K562 (cell line): ENCODE measurements around the gene SLC16A10. TPM values are rescaled to one million over a fixed set of nuclear protein-coding genes. Genes with fewer than 3 reads are reported as not detected.

Source experiments
- ATAC-seq: fragments of 200-7000 bp; cut with Tn5 transposase; 3 replicates; pipeline ENCODE4 v1.9.1; 2020; ENCODE audit warnings: moderate library complexity
- BruUV-seq: library from RNA; stranded (reverse); fragments of 400-500 nt; replicated peaks from 2 replicates; lab custom pipeline; 2021; lab: Mats Ljungman, UMichigan
- CTCF ChIA-PET: fragments of 300-600 bp; formaldehyde crosslinking; extraction: SDS; loops from one replicate; lab custom pipeline; 2021; ENCODE audit warnings: low intra/inter-chr PET ratio; lab: Yijun Ruan, JAX
- POLR2A ChIA-PET: fragments of 300-600, 350-650 bp; sonication (Branson Sonifier 250); formaldehyde crosslinking; extraction: SDS; loops from one replicate; lab custom pipeline; 2021; ENCODE audit warnings: antibody characterized with exemption, inconsistent platforms; lab: Yijun Ruan, JAX
- DNase-seq, 4 experiments: peaks; one replicate each; pipeline versions ENCODE4 v3.0.0 to v3.0.0-alpha.2; 2011 to 2018; ENCODE audit warnings: low spot score in 3 of 4, mixed read lengths in 3 of 4; ENCODE audit errors: extremely low read depth in 1 of 4
- FAIRE-seq: peaks from 2 replicates; lab custom pipeline; 2011; peaks lifted over from hg19 to GRCh38; lab: Jason Lieb, UNC
- H2AFZ ChIP-seq: 2 replicates; pipeline ENCODE4 v1.6.0; 2011; ENCODE audit warnings: low read depth, low read length, control low read depth, inconsistent platforms
- H3K27ac ChIP-seq: fragments of 200-600 bp; 3 replicates; pipeline ENCODE4 v1.8.0; 2011; ENCODE audit warnings: low read depth, mild to moderate bottlenecking, control low read depth, inconsistent platforms, low read length, moderate library complexity, mixed read lengths; ENCODE audit errors: extremely low read depth
- H3K27me3 ChIP-seq, 2 experiments: fragments of 300-600 bp in 1 of 2; 2 replicates in 1 of 2; 3 replicates in 1 of 2; pipeline versions ENCODE4 v1.6.0 to v1.8.0; 2011; ENCODE audit warnings: inconsistent platforms in 2 of 2, low read length in 2 of 2, mild to moderate bottlenecking in 1 of 2, mixed read lengths in 1 of 2, moderate library complexity in 1 of 2; ENCODE audit not compliant: control insufficient read depth in 2 of 2, insufficient read depth in 2 of 2
- H3K36me3 ChIP-seq: fragments of 300-600 bp; 3 replicates; pipeline ENCODE4 v1.8.0; 2011; ENCODE audit warnings: mild to moderate bottlenecking, low read length, inconsistent platforms; ENCODE audit not compliant: control insufficient read depth, insufficient read depth
- H3K4me1 ChIP-seq, 2 experiments: fragments of 200-600 bp in 1 of 2; replicated peaks in 1 of 2; 2 replicates in 1 of 2; 3 replicates in 1 of 2; pipeline versions ENCODE4 v1.5.1 to v1.8.0; 2011; ENCODE audit warnings: inconsistent platforms in 2 of 2, low read length in 2 of 2, mild to moderate bottlenecking in 1 of 2, mixed read lengths in 1 of 2, moderate library complexity in 1 of 2; ENCODE audit not compliant: control insufficient read depth in 2 of 2, insufficient read depth in 2 of 2
- H3K4me2 ChIP-seq: 2 replicates; pipeline ENCODE4 v1.6.1; 2011; ENCODE audit warnings: low read length, control low read depth, inconsistent platforms, mixed read lengths; ENCODE audit not compliant: insufficient read depth
- H3K4me3 ChIP-seq: fragments of 200-600 bp; sonication (generic), shearing (Covaris generic); 2 replicates; pipeline ENCODE4 v1.5.1; 2016; ENCODE audit warnings: control low read depth, inconsistent platforms
- H3K79me2 ChIP-seq: fragments of 200-600 bp; 3 replicates; pipeline ENCODE4 v1.8.0; 2011; ENCODE audit warnings: low read length, inconsistent platforms; ENCODE audit not compliant: control insufficient read depth, insufficient read depth
- H3K9ac ChIP-seq, 2 experiments: 2 replicates each; pipeline versions ENCODE4 v1.6.0 to v1.6.1; 2011; ENCODE audit warnings: low read depth in 2 of 2, low read length in 2 of 2, control low read depth in 1 of 2, inconsistent platforms in 1 of 2, mild to moderate bottlenecking in 1 of 2, mixed read lengths in 1 of 2; ENCODE audit not compliant: insufficient read depth in 1 of 2
- H3K9me1 ChIP-seq: one replicate; pipeline ENCODE4 v1.6.0; 2011; ENCODE audit warnings: inconsistent platforms, mild to moderate bottlenecking, low read length, moderate library complexity; ENCODE audit not compliant: control insufficient read depth, insufficient read depth
- H3K9me3 ChIP-seq: replicated peaks from 2 replicates; pipeline ENCODE4 v1.5.1; 2011; ENCODE audit warnings: low read depth, low read length, inconsistent platforms; ENCODE audit not compliant: control insufficient read depth, insufficient read depth
- H4K20me1 ChIP-seq: replicated peaks from 2 replicates; pipeline ENCODE4 v1.6.1; 2011; ENCODE audit warnings: low read length, inconsistent platforms, mixed read lengths; ENCODE audit not compliant: control insufficient read depth, insufficient read depth
- BHLHE40 ChIP-seq: IDR thresholded peaks from 2 replicates; pipeline ENCODE4 v1.6.1; 2011; ENCODE audit warnings: low read length, improper control_type of control experiment
- FUS ChIP-seq: fragments of 200-400 bp; formaldehyde crosslinking; optimal IDR thresholded peaks from 2 replicates; pipeline ENCODE3; 2017; ENCODE audit warnings: low read depth, low read length
- NFIC ChIP-seq: fragments of 450-650 bp; IDR thresholded peaks from 2 replicates; pipeline ENCODE4 v1.6.1; 2017; ENCODE audit warnings: mild to moderate bottlenecking, inconsistent platforms
- RNF2 ChIP-seq: sonication (generic); IDR thresholded peaks from 2 replicates; pipeline ENCODE4 v1.6.1; 2016
- WGBS: fragments of 100-300 bp; shearing (Covaris generic); methylation state at CpG from one replicate; pipeline ENCODE4 v1.1.6; 2016; ENCODE audit warnings: low coverage, mixed read lengths; ENCODE audit not compliant: insufficient coverage; ENCODE audit errors: missing lambda C conversion rate; 5-methylcytosine and 5-hydroxymethylcytosine counted together
- in situ Hi-C: fragments of 300-500 bp; cut with MboI; formaldehyde crosslinking; loops from 4 replicates; pipeline ENCODE4 v1.15.0; 2018; ENCODE audit warnings: inconsistent platforms, mixed read lengths
- intact Hi-C: fragments of 100-400 bp; cut with micrococcal nuclease; formaldehyde crosslinking; loops from 2 replicates; pipeline ENCODE4 v1.14.2; 2022
- polyA plus RNA-seq, 8 experiments: library from polyadenylated mRNA; depleted of rRNA in 4 of 8; stranded (reverse) in 5 of 8; unstranded in 3 of 8; fragments of >200 nt; fragmentation: Nextera tagmentation in 2 of 8; fragmentation: Illumina TruSeq in 1 of 8; extraction: Ambion mirVana in 2 of 8; extraction: Trizol in 1 of 8; gene quantifications; 2 replicates each; pipeline versions ENCODE4 v1.2.1 to v1.2.3, GENCODE V29; 2011 to 2014; ENCODE audit warnings: inconsistent platforms in 1 of 8, missing spikeins in 1 of 8
- total RNA-seq, 7 experiments: library from RNA; depleted of rRNA in 6 of 7; stranded (reverse); fragments of >200 nt in 6 of 7; fragmentation: Illumina TruSeq in 2 of 7; extraction: Trizol in 2 of 7; gene quantifications; 2 replicates each; pipeline versions ENCODE4 v1.2.1 to v1.2.3, GENCODE V29; 2011 to 2021; ENCODE audit warnings: low replicate concordance in 1 of 7
- TF ChIP-seq, protein P1 (sequence below): fragments of 450-650 bp; IDR thresholded peaks from 2 replicates; pipeline ENCODE4 v1.7.1; 2018; ENCODE audit warnings: mild to moderate bottlenecking, low read depth; ENCODE audit not compliant: partially characterized antibody

The SLC16A10 gene
- total and polyA plus RNA-seq, 9 of the 15 experiments (the other 6 are each of a cell fraction or from before 2014, with no cell fraction given), result 0.02 to 0.54 (median 0.24) TPM; not detected in 4

DNA sequence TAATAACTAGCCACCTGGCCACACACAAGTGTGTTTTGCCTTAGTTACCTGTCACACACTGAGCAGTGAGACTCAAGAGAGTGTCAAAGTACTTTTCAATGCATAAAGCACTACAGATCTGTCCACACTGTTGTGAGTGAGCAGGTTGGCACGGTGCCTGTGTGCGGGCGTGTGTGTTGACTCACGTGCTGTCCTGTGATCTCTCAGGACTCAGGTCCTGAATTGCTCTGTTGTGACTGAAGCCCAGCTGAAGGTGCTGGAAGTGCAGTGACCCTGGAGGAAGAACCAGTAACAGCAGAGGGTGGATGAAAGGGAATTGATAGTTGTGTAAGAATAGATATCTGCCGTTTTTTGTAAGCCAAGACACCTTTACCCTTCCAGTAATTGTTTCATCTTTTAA is 18.3 kb downstream of the SLC16A10 start:
- in situ Hi-C loops, result no loop called here
- Histone ChIP-seq H3K9ac (no peak overlapping the region), H3K9me1 (no peaks in the 10 kb centered on the region), H3K4me2 (no peak overlapping the region), H4K20me1 (no peaks in the 10 kb centered on the region), H3K27ac (no peak overlapping the region), H3K4me1 (no peaks in the 10 kb centered on the region), H3K4me3 (no peak overlapping the region), H3K79me2 (no peaks in the 10 kb centered on the region), H2AFZ (no peak overlapping the region), H3K36me3 (no peaks in the 10 kb centered on the region), H3K9me3 (no peaks in the 10 kb centered on the region), H3K27me3 (peaks cover 6 to 15% of the 10 kb centered on the region in 2 experiments; a peak in 3 of 5 replicates)
- TF ChIP-seq, protein P1, sequence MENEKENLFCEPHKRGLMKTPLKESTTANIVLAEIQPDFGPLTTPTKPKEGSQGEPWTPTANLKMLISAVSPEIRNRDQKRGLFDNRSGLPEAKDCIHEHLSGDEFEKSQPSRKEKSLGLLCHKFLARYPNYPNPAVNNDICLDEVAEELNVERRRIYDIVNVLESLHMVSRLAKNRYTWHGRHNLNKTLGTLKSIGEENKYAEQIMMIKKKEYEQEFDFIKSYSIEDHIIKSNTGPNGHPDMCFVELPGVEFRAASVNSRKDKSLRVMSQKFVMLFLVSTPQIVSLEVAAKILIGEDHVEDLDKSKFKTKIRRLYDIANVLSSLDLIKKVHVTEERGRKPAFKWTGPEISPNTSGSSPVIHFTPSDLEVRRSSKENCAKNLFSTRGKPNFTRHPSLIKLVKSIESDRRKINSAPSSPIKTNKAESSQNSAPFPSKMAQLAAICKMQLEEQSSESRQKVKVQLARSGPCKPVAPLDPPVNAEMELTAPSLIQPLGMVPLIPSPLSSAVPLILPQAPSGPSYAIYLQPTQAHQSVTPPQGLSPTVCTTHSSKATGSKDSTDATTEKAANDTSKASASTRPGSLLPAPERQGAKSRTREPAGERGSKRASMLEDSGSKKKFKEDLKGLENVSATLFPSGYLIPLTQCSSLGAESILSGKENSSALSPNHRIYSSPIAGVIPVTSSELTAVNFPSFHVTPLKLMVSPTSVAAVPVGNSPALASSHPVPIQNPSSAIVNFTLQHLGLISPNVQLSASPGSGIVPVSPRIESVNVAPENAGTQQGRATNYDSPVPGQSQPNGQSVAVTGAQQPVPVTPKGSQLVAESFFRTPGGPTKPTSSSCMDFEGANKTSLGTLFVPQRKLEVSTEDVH, result no peak
- TF ChIP-seq RNF2, result 0 out of 2 replicates have a peak, but pooled peaks have one; percentile 21
- peak; percentile 64 for TF ChIP-seq BHLHE40
- peak; percentile 60 for TF ChIP-seq NFIC
- TF ChIP-seq FUS, result no peak
- no peak for FAIRE-seq
- peak; percentile 49; the same call in 2 of the 3 replicates for ATAC-seq
- ChIA-PET CTCF (no interaction called here), POLR2A (no interaction called here)
- no TSS peak for BruUV-seq
- WGBS, result 2% methylated on average over 5 of the region's 5 CpGs
- DNase-seq, result peak in 1 of 4 experiments; percentile 15
- intact Hi-C loops, result no loop called here
